ENCODE results near the gene DAB1. TPM values are rescaled to one million over a fixed set of nuclear protein-coding genes. Genes with fewer than 3 reads are reported as not detected.

The DAB1 gene
- total and polyA plus RNA-seq, 2 of the 8 experiments (the other 6 are each of a cell fraction or from before 2014, with no cell fraction given), result 4.4 to 11.8 TPM

- Histone ChIP-seq H3K4me2 (ENCODE audit: insufficient read depth in 1 of 2, low read depth in 2 of 2, low read length in 2 of 2) (0 out of 4 replicates have a peak overlapping the region, but pooled peaks of 1 of the 2 experiments have one; percentile 4), H3K4ac (replicated peaks; ENCODE audit: insufficient read length, low read depth, low read length) (no peak overlapping the region), H2BK120ac (replicated peaks; ENCODE audit: low read depth, low read length) (no peak overlapping the region), H3K79me2 (ENCODE audit: control insufficient read depth in 1 of 2, insufficient read depth in 2 of 2, low read length in 2 of 2) (no peaks in the 10 kb centered on the region), H2BK5ac (ENCODE audit: low read depth, low read length) (no peak overlapping the region), H3K9me3 (ENCODE audit: insufficient read depth in 2 of 2, low read depth in 1 of 2, low read length in 1 of 2) (no peaks in the 10 kb centered on the region), H3K27ac (ENCODE audit: low read depth, low read length) (no peak overlapping the region), H2BK15ac (ENCODE audit: low read length) (no peak overlapping the region), H2BK12ac (ENCODE audit: low read depth, low read length) (no peak overlapping the region), H3K14ac (ENCODE audit: insufficient read length) (no peak overlapping the region), H4K5ac (ENCODE audit: insufficient read length, low read depth, low read length) (no peak overlapping the region), H3K27me3 (replicated peaks in 1 of 4; ENCODE audit: control insufficient read depth in 3 of 4, extremely low read depth in 1 of 4, insufficient read depth in 3 of 4, low read length in 3 of 4) (peaks cover 11 to 51% (median 27%) of the 10 kb centered on the region in 4 experiments), H2AFZ (ENCODE audit: low read length) (no peak overlapping the region), H2BK20ac (ENCODE audit: low read length) (no peak overlapping the region), H4K20me1 (replicated peaks in 1 of 2; ENCODE audit: control insufficient read depth in 1 of 2, insufficient read depth in 2 of 2, low read length in 2 of 2) (peaks cover 0 to 2% of the 10 kb centered on the region in 2 experiments), H3K18ac (ENCODE audit: extremely low read depth, low read length) (no peak overlapping the region), H3K79me1 (ENCODE audit: low read depth, low read length) (no peaks in the 10 kb centered on the region), H4K8ac (ENCODE audit: extremely low read depth, insufficient read depth, low read length) (no peak overlapping the region), H3K36me3 (ENCODE audit: control insufficient read depth in 2 of 4, insufficient read depth in 4 of 4, low read length in 3 of 4) (no peaks in the 10 kb centered on the region), H3K23me2 (ENCODE audit: low read depth, low read length) (peaks cover 2% of the 10 kb centered on the region), H3K4me1 (replicated peaks in 1 of 4; ENCODE audit: control insufficient read depth in 3 of 4, insufficient read depth in 4 of 4, low read length in 3 of 4) (peaks cover 2 to 28% (median 25%) of the 10 kb centered on the region in 4 experiments; a peak in 6 of 7 replicates), H2AK5ac (ENCODE audit: low read depth, low read length) (no peak overlapping the region), H4K91ac (replicated peaks; ENCODE audit: insufficient read length, low read length) (no peak overlapping the region), H3K9ac (replicated peaks in 1 of 4; ENCODE audit: extremely low read depth in 1 of 4, low read depth in 3 of 4, low read length in 3 of 4) (no peak overlapping the region), H3K4me3 (ENCODE audit: extremely low read depth in 1 of 4, insufficient read depth in 2 of 4, low read depth in 3 of 4, low read length in 4 of 4) (no peak overlapping the region), H3K23ac (ENCODE audit: insufficient read length) (no peak overlapping the region), H3K56ac (replicated peaks; ENCODE audit: insufficient read length, low read depth, low read length) (no peak overlapping the region)
- peak; percentile 84 for FAIRE-seq
- POLR2A ChIA-PET (ENCODE audit: partially characterized antibody), result no interaction called here
- no peak for DNase-seq (ENCODE audit: low read depth in 1 of 2, low spot score in 2 of 2)
- CTCF ChIA-PET (ENCODE audit: partially characterized antibody), result no interaction called here
- WGBS, 2 experiments (ENCODE audit: extremely low coverage in 1 of 2, insufficient coverage in 1 of 2, insufficient read length in 1 of 2, insufficient replicate concordance in 2 of 2, low coverage in 1 of 2, low lambda C conversion rate in 2 of 2, missing lambda C conversion rate in 1 of 2), result 38% methylated on average over 2 of the region's 2 CpGs; no CpG with 5 or more reads in 1 of the 2 experiments
- TF ChIP-seq JUND (IDR thresholded peaks at IDR 0.05; ENCODE audit: low read length) (no peak), SUZ12 (IDR thresholded peaks at IDR 0.05; ENCODE audit: low read length) (no peak), EGR1 (IDR thresholded peaks at IDR 0.05; ENCODE audit: borderline replicate concordance, low read depth, low read length) (no peak), CTCF (IDR thresholded peaks at IDR 0.05; ENCODE audit: control extremely low read depth in 1 of 3, insufficient read depth in 1 of 3, low read depth in 1 of 3, low read length in 3 of 3) (no peak), POLR2AphosphoS5 (IDR thresholded peaks at IDR 0.05; ENCODE audit: low read depth, low read length) (peak; percentile 48; the same call in 1 of the 2 replicates), POU5F1 (IDR thresholded peaks at IDR 0.05; ENCODE audit: low read depth, low read length) (peak; percentile 83; the same call in 1 of the 2 replicates), RXRA (IDR thresholded peaks at IDR 0.05; ENCODE audit: insufficient read depth, low read depth, low read length) (no peak), GABPA (IDR thresholded peaks at IDR 0.05; ENCODE audit: borderline replicate concordance, insufficient read depth, low read length) (no peak), SP1 (IDR thresholded peaks at IDR 0.05; ENCODE audit: low read depth, low read length) (peak; percentile 40; the same call in 1 of the 2 replicates), SIRT6 (IDR thresholded peaks at IDR 0.05; ENCODE audit: low read length) (no peak), CHD2 (IDR thresholded peaks at IDR 0.05; ENCODE audit: low read length) (no peak), HDAC2 (IDR thresholded peaks at IDR 0.05; ENCODE audit: borderline replicate concordance in 1 of 2, low read depth in 2 of 2, low read length in 2 of 2) (no peak)
These were observed 221.6 kb downstream of the DAB1 start for GRCh38 chr1:57202241-57202640.

Measured in H1 (cell line).